Fibroblast of upper back skin (primary cell): Measurements from ENCODE around the gene PTPN2.
"Not testable (repeated sequence)": the region's sequence is repeated elsewhere in the genome, so short reads cannot be mapped to it uniquely, and the experiment has no call there.

Source experiments
- DNase-seq: peaks from one replicate; pipeline ENCODE4 v3.0.0-alpha.2; 2013

Gene PTPN2

DNA sequence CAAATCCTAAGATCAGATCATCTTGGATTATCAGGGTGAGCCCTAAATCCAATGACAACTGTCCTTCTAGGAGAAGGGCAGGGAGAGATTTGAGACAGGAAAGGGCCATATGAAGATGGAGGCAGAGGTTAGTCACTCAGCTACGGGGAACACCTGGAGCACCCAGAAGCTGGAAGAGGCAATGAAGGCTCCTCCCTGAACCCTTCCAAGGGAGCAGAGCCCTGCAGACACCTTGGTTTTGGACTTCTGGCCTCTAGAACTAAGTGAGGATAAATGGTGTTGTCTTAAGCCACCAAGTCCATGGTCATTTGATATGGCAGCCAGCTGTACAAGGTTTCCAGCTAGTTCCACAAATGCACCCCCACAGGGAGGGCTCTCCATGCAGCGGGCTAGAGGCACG is 6.9 kb upstream of the PTPN2 start:
- DNase-seq, result no peak

DNA sequence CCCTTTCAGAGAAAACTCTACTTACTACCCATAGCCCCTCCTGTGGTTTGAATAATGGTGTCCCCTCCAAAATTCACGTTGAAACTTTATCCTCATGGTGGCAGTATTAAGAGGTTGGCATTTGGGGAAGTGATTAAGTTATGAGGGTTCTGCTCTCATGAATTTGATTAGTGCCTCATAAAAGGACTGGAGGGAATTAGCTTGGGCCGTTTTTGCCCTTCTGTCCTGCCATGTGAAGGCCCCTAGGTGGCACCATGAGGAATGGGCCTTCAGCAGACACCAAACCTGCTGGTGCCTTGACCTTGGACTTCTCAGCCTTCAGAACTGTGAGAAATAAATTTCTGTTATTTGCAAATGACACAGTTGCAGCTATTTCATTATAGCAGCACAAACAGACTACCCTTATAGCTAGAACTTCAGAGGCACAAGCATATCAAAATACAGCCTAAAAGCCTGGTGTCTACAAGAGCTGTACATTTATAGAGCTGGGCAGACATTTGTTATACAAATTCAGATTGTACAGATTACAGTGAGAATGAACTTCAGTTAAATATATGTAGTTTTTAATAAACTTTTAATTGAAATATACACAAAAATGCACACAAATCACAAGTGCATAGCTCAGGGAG is 2.6 kb upstream of the PTPN2 start:
- DNase-seq, result no peak

DNA sequence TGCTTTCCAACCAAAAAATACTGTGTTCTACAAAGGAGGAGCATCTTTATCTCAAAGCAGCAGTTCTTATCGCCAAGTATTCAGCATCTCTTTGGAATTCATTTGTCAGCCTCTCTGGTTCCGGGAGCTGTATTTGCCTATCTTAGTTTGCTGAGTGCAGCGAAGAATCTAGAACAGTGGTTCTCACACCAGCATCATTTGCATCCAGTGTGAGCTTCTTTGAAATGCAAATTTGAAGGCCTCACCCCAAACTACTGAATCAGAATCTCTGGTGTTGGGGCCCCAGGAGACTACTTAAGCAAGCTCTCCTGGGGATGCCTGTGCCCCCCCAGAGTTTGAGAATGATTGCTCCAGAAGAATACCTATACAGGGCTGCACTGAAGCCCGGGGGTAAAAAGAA is 1.5 kb upstream of the PTPN2 start:
- DNase-seq, result no peak

- no peak for DNase-seq
Observed at GRCh38 chr18:12884406-12885323, 628 bp upstream of the PTPN2 start.

GRCh38 chr18:12883372-12883683 is 709 bp downstream of the PTPN2 start:
- peak; percentile 7 for DNase-seq

DNA sequence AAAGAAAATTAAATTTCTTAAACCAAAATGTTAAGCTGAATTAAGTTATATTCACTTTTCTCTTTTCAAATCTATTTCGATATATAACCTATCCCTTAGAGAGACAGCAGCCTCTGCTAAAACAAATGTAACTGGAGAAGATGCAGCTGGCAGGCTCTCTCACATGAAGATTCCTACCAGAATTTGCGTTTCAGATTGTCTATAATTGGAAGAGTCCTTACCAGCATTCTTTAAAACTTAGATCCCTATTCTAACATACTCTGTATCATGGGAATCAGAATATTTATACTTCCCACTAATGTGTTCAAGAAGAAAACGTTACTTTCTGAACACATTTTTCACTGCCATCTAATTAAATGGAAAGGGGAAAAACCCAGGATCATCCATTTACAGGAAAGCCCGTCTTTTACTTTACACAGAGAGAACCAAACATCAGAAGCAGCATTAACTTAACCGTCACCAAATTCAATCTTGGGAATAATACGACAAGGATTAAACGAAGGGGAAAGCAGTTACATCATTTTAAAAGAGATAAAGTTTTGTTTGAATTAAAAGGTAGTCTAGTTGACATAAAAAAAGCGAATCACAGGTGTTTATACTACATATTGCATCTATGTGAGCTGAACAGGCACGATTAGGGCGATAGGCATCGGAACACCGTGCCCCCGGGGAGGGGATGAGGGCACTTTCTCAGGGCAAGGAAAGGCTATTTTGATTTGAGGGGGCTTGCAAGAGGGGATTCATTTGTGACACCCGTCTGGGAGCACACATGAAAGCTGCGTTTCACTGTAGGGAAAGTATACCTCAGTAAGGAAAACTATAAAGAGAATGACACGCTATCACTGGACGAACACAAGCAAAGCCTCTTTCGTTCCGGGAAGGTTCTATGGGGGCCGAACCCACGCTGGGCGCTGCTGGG is 1.3 kb downstream of the PTPN2 start:
- no peak for DNase-seq

DNA sequence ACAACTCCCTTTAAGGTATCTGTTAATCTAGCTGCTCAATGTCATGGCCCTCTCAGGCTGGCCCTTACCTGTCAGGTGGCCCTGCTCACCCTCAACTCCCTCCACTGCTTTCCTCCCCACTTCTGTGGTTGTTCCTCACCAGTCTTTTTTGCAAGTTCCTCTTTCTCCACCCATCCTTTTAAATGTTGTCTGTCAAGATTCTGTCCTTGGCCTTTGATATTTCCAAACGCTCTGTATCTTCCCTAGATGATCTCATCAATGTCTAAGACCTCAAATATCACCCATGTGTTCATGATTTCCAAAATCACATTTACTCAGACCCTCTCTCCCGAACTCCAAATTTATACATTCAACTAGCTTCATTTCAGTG is 3.5 kb downstream of the PTPN2 start:
- no peak for DNase-seq

DNA sequence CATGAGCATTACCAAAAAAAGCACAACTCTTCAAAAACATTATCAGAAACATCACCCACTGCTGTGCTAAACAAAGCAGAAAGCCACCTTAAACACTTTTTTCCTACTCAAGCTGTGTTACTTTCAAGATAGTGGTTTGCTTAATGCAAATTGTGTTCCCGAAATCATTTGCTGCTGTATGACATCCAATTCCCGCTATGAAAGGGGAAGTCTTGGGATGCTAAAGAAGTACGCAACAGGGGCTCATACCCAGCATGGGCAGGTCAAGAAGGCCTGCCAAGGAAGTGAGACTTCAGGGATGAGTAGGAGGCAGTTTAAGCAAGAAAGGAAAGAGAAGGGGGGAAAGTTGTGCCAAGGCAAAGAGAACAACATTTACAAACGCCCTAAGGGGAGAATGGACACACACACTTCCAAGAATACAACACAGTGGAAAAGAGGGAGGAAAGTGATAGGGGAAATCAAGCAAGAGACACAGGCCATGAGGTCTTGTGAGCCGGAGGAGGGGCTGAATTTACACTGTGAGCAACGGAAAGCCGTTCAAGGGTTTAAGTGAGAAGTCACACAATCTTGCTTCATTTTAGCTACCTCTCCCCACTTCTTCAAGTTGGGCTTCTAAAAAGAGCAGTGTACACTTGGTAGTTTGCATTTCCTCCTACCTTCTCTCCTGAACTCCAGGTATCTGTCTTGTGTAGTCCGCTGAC is 4.0 kb downstream of the PTPN2 start:
- DNase-seq, result no peak

GRCh38 chr18:12874992-12875391 is 9.0 kb downstream of the PTPN2 start:
- DNase-seq, result not testable (repeated sequence)

DNA sequence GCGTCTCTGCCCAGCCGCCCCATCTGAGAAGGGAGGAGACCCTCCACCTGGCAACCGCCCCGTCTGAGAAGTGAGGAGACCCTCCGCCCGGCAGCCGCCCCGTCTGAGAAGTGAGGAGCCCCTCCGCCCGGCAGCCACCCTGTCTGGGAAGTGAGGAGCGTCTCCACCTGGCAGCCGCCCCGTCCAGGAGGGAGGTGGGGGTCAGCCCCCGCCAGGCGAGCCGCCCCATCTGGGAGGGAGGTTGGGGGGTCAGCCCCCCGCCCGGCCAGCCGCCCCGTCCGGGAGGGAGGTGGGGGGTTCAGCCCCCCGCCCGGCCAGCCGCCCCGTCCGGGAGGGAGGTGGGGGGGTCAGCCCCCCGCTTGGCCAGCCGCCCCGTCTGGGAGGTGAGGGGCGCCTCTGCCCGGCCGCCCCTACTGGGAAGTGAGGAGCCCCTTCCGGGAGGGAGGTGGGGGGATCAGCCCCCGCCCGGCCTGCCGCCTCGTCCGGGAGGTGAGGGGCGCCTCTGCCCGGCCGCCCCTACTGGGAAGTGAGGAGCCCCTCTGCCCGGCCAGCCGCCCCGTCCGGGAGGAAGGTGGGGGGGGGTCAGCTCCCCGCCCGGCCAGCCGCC is 10.0 kb downstream of the PTPN2 start:
- not testable (repeated sequence) for DNase-seq

- DNase-seq, result no peak
Observed at GRCh38 chr18:12872408-12872807, 11.6 kb downstream of the PTPN2 start.

- no peak for DNase-seq
Observed at GRCh38 chr18:12868576-12868975, 15.5 kb downstream of the PTPN2 start.

- DNase-seq, result no peak
Observed at GRCh38 chr18:12867441-12868123, 16.5 kb downstream of the PTPN2 start.

DNA sequence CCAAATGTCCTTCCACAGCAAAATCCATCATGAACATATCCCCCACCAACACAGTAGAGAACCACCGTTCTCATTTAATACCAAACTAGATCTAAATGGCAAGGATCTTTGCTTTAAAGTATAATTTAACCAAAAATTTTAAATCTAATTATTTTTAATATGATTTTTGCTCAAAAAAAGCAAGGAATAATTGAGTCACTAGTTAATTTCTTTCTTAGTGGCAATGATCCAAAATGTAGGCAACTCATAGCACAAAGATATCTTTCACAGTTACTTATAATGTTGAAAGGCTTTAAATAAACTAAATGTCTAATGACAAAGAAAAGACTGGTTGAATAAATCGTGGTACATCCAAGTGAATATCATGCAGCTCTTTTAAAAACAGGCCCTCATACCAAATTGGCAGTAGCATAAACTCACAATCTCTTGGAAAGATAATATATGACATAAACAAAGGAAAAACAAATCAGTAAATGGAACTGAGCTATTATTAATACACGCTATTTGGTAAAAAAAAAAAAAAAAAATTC is 20.3 kb downstream of the PTPN2 start:
- DNase-seq, result no peak

GRCh38 chr18:12862874-12863482 is 21.1 kb downstream of the PTPN2 start:
- no peak for DNase-seq

DNA sequence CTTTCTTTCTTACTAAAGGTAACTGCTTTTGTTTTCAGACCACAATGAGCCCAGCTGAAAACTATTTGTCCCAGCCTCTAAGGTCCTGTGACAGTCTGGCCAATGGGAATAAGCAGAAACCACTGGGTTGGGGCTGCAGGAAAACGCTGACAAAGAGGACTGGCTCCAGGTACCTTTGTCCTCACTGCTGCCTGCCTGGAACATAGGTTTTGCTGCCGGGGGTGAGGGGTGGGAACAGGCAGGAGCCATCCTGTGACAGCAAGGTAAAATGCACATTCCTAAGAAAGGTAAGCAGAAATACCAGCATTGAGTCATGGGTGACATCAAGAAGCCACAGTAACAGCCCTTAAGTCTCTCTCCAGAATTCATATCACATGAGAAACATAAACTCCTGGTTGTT is 21.6 kb downstream of the PTPN2 start:
- DNase-seq, result no peak

GRCh38 chr18:12861637-12862036 is 22.4 kb downstream of the PTPN2 start:
- DNase-seq, result no peak

GRCh38 chr18:12860530-12860929 is 23.5 kb downstream of the PTPN2 start:
- DNase-seq, result no peak

- DNase-seq, result no peak
Observed at GRCh38 chr18:12858991-12859390, 25.0 kb downstream of the PTPN2 start.

- no peak for DNase-seq
Observed at GRCh38 chr18:12857991-12858544, 26.0 kb downstream of the PTPN2 start.
